ENCODE measurements around the gene RPP30.
"Not testable (repeated sequence)": the region's sequence is repeated elsewhere in the genome, so short reads cannot be mapped to it uniquely, and the experiment has no call there.

Gene RPP30

GRCh38 chr10:90930971-90931871 is 59.4 kb downstream of the RPP30 start:
- peak; percentile 88 for DNase-seq (ENCODE audit: low spot score)
- H3K27ac ChIP-seq = peak overlapping the region; percentile 70 to 85
- H3K4me3 ChIP-seq = no peak overlapping the region
- TF ChIP-seq CTCF (IDR thresholded peaks at IDR 0.05) = no peak

GRCh38 chr10:90935581-90936275 is 64.0 kb downstream of the RPP30 start:
- H3K4me3 ChIP-seq = no peak overlapping the region
- DNase-seq (ENCODE audit: low spot score) = no peak
- peak overlapping the region; percentile 31 to 77 for H3K27ac ChIP-seq
- no peak for TF ChIP-seq CTCF (IDR thresholded peaks at IDR 0.05)

- Histone ChIP-seq H3K27ac (peak overlapping the region in 1 of 2 donors; percentile 77), H3K4me3 (no peak overlapping the region)
- no peak for DNase-seq (ENCODE audit: low spot score)
- no peak for TF ChIP-seq CTCF (IDR thresholded peaks at IDR 0.05)
Measured at GRCh38 chr10:90936276-90936659, 64.5 kb downstream of the RPP30 start.

- no peak overlapping the region for H3K4me3 ChIP-seq
- DNase-seq (ENCODE audit: low spot score) = no peak
- TF ChIP-seq CTCF (IDR thresholded peaks at IDR 0.05) = no peak
Measured at GRCh38 chr10:90937645-90938258, 66.0 kb downstream of the RPP30 start.

GRCh38 chr10:90939116-90939515 is 67.3 kb downstream of the RPP30 start:
- H3K4me3 ChIP-seq = no peak overlapping the region
- no peak for DNase-seq (ENCODE audit: low spot score)
- no peak for TF ChIP-seq CTCF (IDR thresholded peaks at IDR 0.05)
- H3K27ac ChIP-seq = no peak overlapping the region

More at GRCh38 chr10:90937645-90938258, 66.0 kb downstream of the RPP30 start:
- no peak overlapping the region for H3K27ac ChIP-seq

GRCh38 chr10:90939648-90940047 is 67.9 kb downstream of the RPP30 start:
- H3K4me3 ChIP-seq = no peak overlapping the region
- no peak for TF ChIP-seq CTCF (IDR thresholded peaks at IDR 0.05)
- no peak for DNase-seq (ENCODE audit: low spot score)
- no peak overlapping the region for H3K27ac ChIP-seq

- H3K4me3 ChIP-seq; DNase-seq (ENCODE audit: low spot score); H3K27ac ChIP-seq: not testable (repeated sequence)
Measured at GRCh38 chr10:90942980-90943379, 71.2 kb downstream of the RPP30 start.
